ENCODE results near the gene ZC3H13. TPM values are rescaled to one million over a fixed set of nuclear protein-coding genes. Genes with fewer than 3 reads are reported as not detected.

The ZC3H13 gene
- total RNA-seq, 2 experiments from 2014 or later, result 27.2 to 43.9 TPM

DNA sequence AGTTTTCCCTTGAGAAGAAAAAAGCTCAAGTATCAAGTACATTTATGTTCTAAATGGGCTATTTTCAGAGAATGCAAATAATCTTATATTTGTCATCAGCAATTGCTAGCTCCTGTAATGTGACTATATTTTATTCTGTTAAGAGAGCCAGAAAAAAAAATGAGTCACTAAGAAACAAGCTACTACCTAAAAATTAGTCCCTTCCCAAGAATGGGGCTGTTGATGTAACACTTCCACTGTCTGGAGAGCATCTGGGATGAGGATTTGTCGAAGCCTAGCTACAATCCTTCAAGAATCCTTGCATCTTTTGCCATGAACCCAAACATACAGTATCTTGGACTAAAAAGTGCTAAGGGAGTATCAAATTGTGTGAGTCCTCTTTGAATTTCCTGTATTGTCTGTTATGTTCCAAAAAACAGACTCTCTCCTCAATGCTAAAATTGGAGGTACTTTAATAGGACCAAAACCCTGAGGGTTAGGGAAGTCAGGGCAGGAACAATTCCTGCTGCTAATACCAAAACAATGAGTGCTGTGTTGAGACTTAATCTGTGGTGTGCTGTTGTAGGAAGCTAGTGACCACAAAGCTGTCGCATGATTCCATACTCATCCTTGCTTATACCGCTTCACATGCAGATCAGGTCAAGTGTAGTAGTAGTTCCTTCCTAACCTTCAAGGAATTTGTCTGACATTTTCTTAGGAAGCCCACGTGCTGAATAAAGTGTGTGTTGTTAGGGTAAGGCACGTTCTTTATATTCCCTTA is 4.9 kb upstream of the ZC3H13 start:
- Histone ChIP-seq H4K20me1 (ENCODE audit: insufficient read depth, low read length) (no peaks in the 10 kb centered on the region), H3K36me3 (ENCODE audit: insufficient read depth, low read length) (no peaks in the 10 kb centered on the region), H3K4me3 (ENCODE audit: low read depth, low read length, poor library complexity, severe bottlenecking) (no peak overlapping the region), H3K27ac (ENCODE audit: low read depth, low read length, poor library complexity, severe bottlenecking) (no peak overlapping the region), H3K9me3 (ENCODE audit: low read length) (no peaks in the 10 kb centered on the region), H3K4me2 (ENCODE audit: low read length) (no peak overlapping the region), H2AFZ (ENCODE audit: low read length) (no peak overlapping the region), H3K4me1 (ENCODE audit: insufficient read depth, low read length, poor library complexity, severe bottlenecking) (peaks cover 15% of the 10 kb centered on the region), H3K9me2 (ENCODE audit: insufficient read depth, low read length) (no peaks in the 10 kb centered on the region), H3K79me2 (ENCODE audit: insufficient read depth, low read depth, low read length) (no peaks in the 10 kb centered on the region; the same call in 1 of the 2 replicates)
- BruUV-seq (replicated peaks), result no TSS peak
- DNase-seq (ENCODE audit: low spot score), result no peak
- ChIA-PET POLR2A (interaction anchor here (0.6 to 1.2 kb wide), 7 partner anchors 11 to 1990 kb away, joined by 3 to 5 read pairs (median 4); no protein-coding TSS in a partner anchor), CTCF (ENCODE audit: unreplicated experiment) (no interaction called here)
- TF ChIP-seq EZH2phosphoT487 (IDR thresholded peaks at IDR 0.05; ENCODE audit: borderline replicate concordance, low read depth, low read length) (no peak), CTCF (conservative IDR thresholded peaks at IDR 0.05; ENCODE audit: low read length) (no peak)
- intact Hi-C loops (cut with micrococcal nuclease; ENCODE audit: unreplicated experiment), result no loop called here

DNA sequence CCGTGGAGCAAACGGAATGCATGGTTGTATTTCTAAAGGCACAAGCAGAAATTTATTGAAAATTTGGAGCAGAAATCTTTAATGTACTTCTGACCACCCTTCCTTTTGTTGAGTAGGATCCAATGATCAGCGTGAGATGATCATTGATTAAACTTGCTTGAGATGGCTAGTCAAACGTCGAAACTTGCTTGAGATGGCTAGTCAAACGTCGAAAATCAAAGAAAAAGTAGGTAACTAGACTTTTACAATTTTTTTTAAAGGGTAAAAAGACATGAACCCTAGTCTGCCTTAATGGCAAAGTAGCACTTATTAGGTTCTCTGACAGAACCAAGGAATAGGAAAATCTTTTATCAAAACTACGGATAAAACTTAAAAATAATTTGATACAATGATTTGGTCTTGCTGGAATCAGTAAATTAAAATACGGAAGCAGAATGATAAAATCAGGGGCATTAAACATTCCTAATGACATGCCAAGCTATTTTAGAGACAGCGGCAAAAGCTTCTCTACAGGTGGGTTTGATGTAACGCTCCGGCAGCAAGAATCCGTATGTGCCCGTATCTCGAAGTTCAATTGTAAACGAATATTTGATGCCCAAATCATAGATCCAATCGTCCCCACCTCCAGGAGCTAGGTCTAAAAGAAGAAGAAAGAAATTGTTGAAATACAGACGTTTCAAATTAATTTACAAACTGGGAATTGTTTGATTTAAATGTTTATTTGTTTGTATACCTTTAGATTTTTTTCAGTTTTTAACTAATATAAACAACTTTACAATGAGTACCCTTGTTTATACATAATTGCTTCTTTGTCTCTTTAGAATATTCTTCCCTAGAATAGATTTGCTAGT is 841 bp upstream of the ZC3H13 start:
- Histone ChIP-seq H3K9me2 (ENCODE audit: insufficient read depth, low read length) (no peaks in the 10 kb centered on the region), H3K4me1 (ENCODE audit: insufficient read depth, low read length, poor library complexity, severe bottlenecking) (peaks cover 29% of the 10 kb centered on the region), H3K4me2 (ENCODE audit: low read length) (peak overlapping the region; percentile 90), H3K27ac (ENCODE audit: low read depth, low read length, poor library complexity, severe bottlenecking) (no peak overlapping the region), H2AFZ (ENCODE audit: low read length) (peak overlapping the region; percentile 91), H3K9me3 (ENCODE audit: low read length) (no peaks in the 10 kb centered on the region), H3K4me3 (ENCODE audit: low read depth, low read length, poor library complexity, severe bottlenecking) (peak overlapping the region; percentile 93), H4K20me1 (ENCODE audit: insufficient read depth, low read length) (peaks cover 22% of the 10 kb centered on the region), H3K36me3 (ENCODE audit: insufficient read depth, low read length) (no peaks in the 10 kb centered on the region), H3K79me2 (ENCODE audit: insufficient read depth, low read depth, low read length) (peaks cover 38% of the 10 kb centered on the region)
- ChIA-PET CTCF (ENCODE audit: unreplicated experiment) (no interaction called here), POLR2A (interaction anchor here (0.5 to 0.7 kb wide), 3 partner anchors 25 to 690 kb away, joined by 3 to 4 read pairs (median 3); no protein-coding TSS in a partner anchor)
- no peak for DNase-seq (ENCODE audit: low spot score)
- TSS peak; percentile 88 for BruUV-seq (replicated peaks)
- intact Hi-C loops (cut with micrococcal nuclease; ENCODE audit: unreplicated experiment), result no loop called here
- TF ChIP-seq CTCF (conservative IDR thresholded peaks at IDR 0.05; ENCODE audit: low read length), result no peak
- TF ChIP-seq EZH2phosphoT487 (IDR thresholded peaks at IDR 0.05; ENCODE audit: borderline replicate concordance, low read depth, low read length), result no peak

All from OCI-LY7 (cell line).